Keratinocyte (primary cell): ENCODE measurements around the gene ERBB2. TPM values are rescaled to one million over a fixed set of nuclear protein-coding genes. Genes with fewer than 3 reads are reported as not detected.
"Not testable (repeated sequence)": the region's sequence is repeated elsewhere in the genome, so short reads cannot be mapped to it uniquely, and the experiment has no call there.

Source experiments
- DNase-seq: peaks from one replicate; pipeline ENCODE4 v3.0.0-alpha.2; 2011; ENCODE audit warnings: low read depth, missing footprints, low spot score
- FAIRE-seq: peaks from 2 replicates; lab custom pipeline; 2011; peaks lifted over from hg19 to GRCh38; lab: Jason Lieb, UNC
- H2AFZ ChIP-seq: 2 replicates; pipeline ENCODE4 v1.6.0; 2012; ENCODE audit warnings: low read length, control low read depth, inconsistent platforms; ENCODE audit not compliant: control insufficient read depth
- H3K27ac ChIP-seq: 2 replicates; pipeline ENCODE4 v1.5.1; 2011; ENCODE audit warnings: low read length; ENCODE audit not compliant: control insufficient read depth, insufficient read depth
- H3K27me3 ChIP-seq: 3 replicates; pipeline ENCODE4 v1.6.0; 2011; ENCODE audit warnings: low read length; ENCODE audit not compliant: control insufficient read depth, insufficient read depth; ENCODE audit errors: extremely low read depth
- H3K36me3 ChIP-seq, 2 experiments: 2 replicates in 1 of 2; 3 replicates in 1 of 2; pipeline ENCODE4 v1.5.1; 2011; ENCODE audit warnings: low read length in 2 of 2, mild to moderate bottlenecking in 1 of 2; ENCODE audit not compliant: control insufficient read depth in 2 of 2, insufficient read depth in 2 of 2; ENCODE audit errors: extremely low read depth in 1 of 2
- H3K4me1 ChIP-seq: 3 replicates; pipeline ENCODE4 v1.5.1; 2011; ENCODE audit warnings: low read length; ENCODE audit not compliant: control insufficient read depth, insufficient read depth; ENCODE audit errors: extremely low read depth
- H3K4me2 ChIP-seq: 3 replicates; pipeline ENCODE4 v1.6.0; 2011; ENCODE audit warnings: low read depth, low read length; ENCODE audit not compliant: control insufficient read depth, insufficient read depth; ENCODE audit errors: extremely low read depth
- H3K4me3 ChIP-seq, 3 experiments: fragments of 200-600 bp in 1 of 3; sonication (generic) in 1 of 3; 2 replicates in 2 of 3; 3 replicates in 1 of 3; pipeline ENCODE4 v1.5.1; 2011 to 2016; ENCODE audit warnings: low read length in 3 of 3, mild to moderate bottlenecking in 3 of 3, control low read depth in 2 of 3, inconsistent platforms in 1 of 3, low read depth in 1 of 3, mixed read lengths in 1 of 3, mixed run types in 1 of 3, moderate library complexity in 1 of 3; ENCODE audit not compliant: control insufficient read depth in 2 of 3, insufficient read depth in 2 of 3; ENCODE audit errors: extremely low read depth in 1 of 3
- H3K79me2 ChIP-seq: 2 replicates; pipeline ENCODE4 v1.6.0; 2012; ENCODE audit warnings: low read length; ENCODE audit not compliant: control insufficient read depth, insufficient read depth
- H3K9ac ChIP-seq: 3 replicates; pipeline ENCODE4 v1.6.0; 2011; ENCODE audit warnings: low read length; ENCODE audit not compliant: control insufficient read depth, insufficient read depth; ENCODE audit errors: extremely low read depth
- H3K9me1 ChIP-seq: 3 replicates; pipeline ENCODE4 v1.6.0; 2011; ENCODE audit warnings: low read length; ENCODE audit not compliant: control insufficient read depth, insufficient read depth; ENCODE audit errors: extremely low read depth
- H3K9me3 ChIP-seq: 2 replicates; pipeline ENCODE4 v1.5.1; 2012; ENCODE audit warnings: low read depth, low read length; ENCODE audit not compliant: control insufficient read depth
- H4K20me1 ChIP-seq: 3 replicates; pipeline ENCODE4 v1.6.0; 2011; ENCODE audit warnings: low read length; ENCODE audit not compliant: control insufficient read depth, insufficient read depth; ENCODE audit errors: extremely low read depth
- CTCF ChIP-seq, 3 experiments: IDR thresholded peaks in 1 of 3; conservative IDR thresholded peaks in 1 of 3; optimal IDR thresholded peaks in 1 of 3; 2 replicates in 2 of 3; 3 replicates in 1 of 3; pipeline versions ENCODE3 to v1.5.1; 2011; ENCODE audit warnings: low read length in 3 of 3, mild to moderate bottlenecking in 3 of 3, moderate library complexity in 2 of 3, control low read depth in 1 of 3, inconsistent platforms in 1 of 3; ENCODE audit not compliant: insufficient read depth in 2 of 3; ENCODE audit errors: extremely low read depth in 1 of 3
- EZH2 ChIP-seq: IDR thresholded peaks from one replicate; pipeline ENCODE4 v1.6.1; 2012; ENCODE audit warnings: inconsistent platforms, mild to moderate bottlenecking, low read length, moderate library complexity
- dilution Hi-C: fragments of 300-500 bp; cut with MboI; formaldehyde crosslinking; loops from one replicate; pipeline ENCODE4 v1.7.0; 2020; ENCODE audit warnings: low sequenced_read_pairs; ENCODE audit not compliant: extremely low pct_ligation_motif_present
- polyA plus RNA-seq, 5 experiments: library from polyadenylated mRNA; depleted of rRNA in 3 of 5; stranded (reverse) in 3 of 5; stranded (forward) in 1 of 5; unstranded in 1 of 5; fragments of >200 nt; gene quantifications; 1 replicate in 1 of 5; 2 replicates in 3 of 5; 3 replicates in 1 of 5; pipeline versions ENCODE4 v1.2.1 to v1.2.3, GENCODE V29; 2011 to 2012; ENCODE audit warnings: missing spikeins in 2 of 5, low read depth in 1 of 5, low replicate concordance in 1 of 5

ERBB2 gene
- polyA plus RNA-seq, 1 donor (not counting 4 experiments of a cell fraction or from before 2014, with no cell fraction given): 21.4 TPM

DNA sequence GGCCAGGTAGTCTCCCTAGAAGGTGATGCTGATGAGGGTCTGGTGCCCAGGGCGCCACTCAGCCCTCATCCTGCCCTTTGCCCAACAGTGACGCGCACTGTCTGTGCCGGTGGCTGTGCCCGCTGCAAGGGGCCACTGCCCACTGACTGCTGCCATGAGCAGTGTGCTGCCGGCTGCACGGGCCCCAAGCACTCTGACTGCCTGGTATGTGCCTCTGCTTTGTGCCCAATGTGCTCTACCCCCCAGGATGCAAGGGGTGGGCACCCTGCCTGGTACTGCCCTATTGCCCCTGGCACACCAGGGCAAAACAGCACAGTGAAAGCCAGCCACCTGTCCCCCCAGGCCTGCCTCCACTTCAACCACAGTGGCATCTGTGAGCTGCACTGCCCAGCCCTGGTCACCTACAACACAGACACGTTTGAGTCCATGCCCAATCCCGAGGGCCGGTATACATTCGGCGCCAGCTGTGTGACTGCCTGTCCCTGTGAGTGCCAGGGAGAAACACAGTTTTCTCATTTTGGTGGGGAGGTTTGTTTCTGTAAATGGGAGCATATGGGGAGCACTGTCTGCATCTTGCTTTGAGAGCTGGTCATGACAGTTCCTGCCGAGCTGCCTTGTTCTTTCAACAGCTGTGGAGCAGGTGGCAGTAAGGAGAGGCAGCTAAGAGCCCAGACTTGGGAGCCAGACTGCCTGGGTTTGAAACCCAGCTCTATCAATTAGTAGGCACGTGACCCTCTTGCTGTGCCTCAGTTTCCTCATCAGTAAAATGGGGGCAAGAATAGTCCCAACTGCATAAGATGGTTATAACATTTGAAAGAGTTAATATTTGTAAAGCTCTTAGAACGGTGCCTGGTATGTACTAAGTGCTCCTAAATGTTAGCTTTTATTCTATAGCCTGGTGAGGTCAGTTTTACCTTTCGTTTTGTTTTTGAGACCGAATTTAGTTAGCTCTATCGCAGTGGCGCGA, 10.4 kb downstream of the ERBB2 start:
- Histone ChIP-seq H3K9ac (no peak overlapping the region), H2AFZ (no peak overlapping the region), H4K20me1 (no peaks in the 10 kb centered on the region), H3K4me1 (peaks cover 18% of the 10 kb centered on the region), H3K27me3 (no peaks in the 10 kb centered on the region), H3K27ac (no peak overlapping the region), H3K4me2 (no peak overlapping the region), H3K9me3 (no peaks in the 10 kb centered on the region), H3K79me2 (no peaks in the 10 kb centered on the region), H3K4me3 (no peak overlapping the region), H3K9me1 (peaks cover 3% of the 10 kb centered on the region), H3K36me3 (peaks cover 14 to 46% of the 10 kb centered on the region in 2 experiments)
- dilution Hi-C loops: no loop called here
- DNase-seq (no peak), FAIRE-seq (no peak)
- no peak for TF ChIP-seq EZH2
- TF ChIP-seq CTCF (optimal IDR thresholded peaks at IDR 0.05 in 1 of 3, IDR thresholded peaks at IDR 0.05 in 1 of 3, conservative IDR thresholded peaks at IDR 0.05 in 1 of 3; ENCODE audit: extremely low read depth in 1 of 3, insufficient read depth in 2 of 3, low read length in 3 of 3): no peak

- H2AFZ ChIP-seq, dilution Hi-C loops, H3K4me1 ChIP-seq, H3K9me1 ChIP-seq, FAIRE-seq, H3K79me2 ChIP-seq, H3K9me3 ChIP-seq, DNase-seq, H4K20me1 ChIP-seq, H3K4me2 ChIP-seq, H3K4me3 ChIP-seq, H3K9ac ChIP-seq, H3K27ac ChIP-seq, H3K27me3 ChIP-seq: not testable (repeated sequence)
- peaks cover 19 to 52% of the 10 kb centered on the region in 2 experiments for H3K36me3 ChIP-seq
Observed at GRCh38 chr17:39711071-39711470, 11.2 kb downstream of the ERBB2 start.
